Body of pancreas (tissue), 4 donors: ENCODE data around the gene CDR2. TPM values are rescaled to one million over a fixed set of nuclear protein-coding genes. Genes with fewer than 3 reads are reported as not detected.
"Not testable (repeated sequence)": the region's sequence is repeated elsewhere in the genome, so short reads cannot be mapped to it uniquely, and the experiment has no call there.

ENCODE experiments used
- ATAC-seq: fragments of 150-250 bp; one replicate; pipeline ENCODE4 v1.9.1; 2016
- DNase-seq, 4 donors: peaks; one replicate each; pipeline ENCODE4 v3.0.0-alpha.2; 2019
- H3K27ac ChIP-seq, 4 donors: fragments of 200-600 bp; sonication (generic); 1 replicate in 3 of 4; 2 replicates in 1 of 4; pipeline versions ENCODE4 v1.5.1 to v1.6.1; 2016 to 2019; ENCODE audit warnings: mild to moderate bottlenecking in 1 of 4, mixed read lengths in 1 of 4, moderate library complexity in 1 of 4
- H3K27me3 ChIP-seq, 2 donors: fragments of 200-600 bp; sonication (generic); one replicate each; pipeline ENCODE4 v1.6.0; 2016; ENCODE audit warnings: mild to moderate bottlenecking in 1 of 2
- H3K36me3 ChIP-seq, 2 donors: fragments of 200-600 bp; sonication (generic); replicated peaks in 1 of 2; 2 replicates each; pipeline ENCODE4 v1.5.1; 2016; ENCODE audit warnings: low read depth in 2 of 2; ENCODE audit not compliant: insufficient read depth in 1 of 2
- H3K4me1 ChIP-seq: fragments of 200-600 bp; sonication (generic); one replicate; pipeline ENCODE4 v1.6.0; 2016
- H3K4me3 ChIP-seq, 2 donors: fragments of 200-600 bp; sonication (generic); 1 replicate in 1 of 2; 2 replicates in 1 of 2; pipeline ENCODE4 v1.5.1; 2016 to 2019
- H3K9me3 ChIP-seq, 3 donors: fragments of 200-600 bp; sonication (generic); 1 replicate in 2 of 3; 2 replicates in 1 of 3; pipeline ENCODE4 v1.5.1; 2016
- CTCF ChIP-seq, 7 experiments: fragments of 450-650 bp in 4 of 7; fragments of 200-600 bp in 3 of 7; sonication (generic) in 3 of 7; IDR thresholded peaks; one replicate each; pipeline ENCODE4 v1.5.1; 2016 to 2019; ENCODE audit warnings: antibody characterized with exemption in 7 of 7
- POLR2A ChIP-seq, 3 donors: fragments of 450-650 bp; IDR thresholded peaks; one replicate each; pipeline ENCODE4 v1.6.1; 2016; ENCODE audit warnings: antibody characterized with exemption in 3 of 3, mild to moderate bottlenecking in 2 of 3
- WGBS, 2 donors: methylation state at CpG; one replicate each; pipeline ENCODE4 v1.1.5; 2017; 5-methylcytosine and 5-hydroxymethylcytosine counted together
- intact Hi-C: fragments of 100-400 bp; cut with DNase I; formaldehyde crosslinking; loops from one replicate; pipeline ENCODE4 v1.15.1; 2023
- total RNA-seq, 2 donors: library from RNA; depleted of rRNA; stranded (reverse); fragments of >200 nt; gene quantifications; one replicate each; pipeline ENCODE4 v1.1.0, GENCODE V29; 2016

CDR2 gene
- total RNA-seq, 2 donors from 2014 or later, result 15.8 to 16.8 TPM

- peaks cover 12% of the 10 kb centered on the region for H3K4me1 ChIP-seq
- no peaks in the 10 kb centered on the region for H3K9me3 ChIP-seq
- DNase-seq, result no peak
- intact Hi-C loops, result no loop called here
- TF ChIP-seq CTCF (IDR thresholded peaks at IDR 0.05), result no peak
- no peak for TF ChIP-seq POLR2A (IDR thresholded peaks at IDR 0.05)
- H3K4me3 ChIP-seq, result no peak overlapping the region
- no peak for ATAC-seq
- H3K27ac ChIP-seq, result no peak overlapping the region
- no peaks in the 10 kb centered on the region for H3K27me3 ChIP-seq
- 94 to 95% methylated on average over 11 of the region's 11 CpGs for WGBS, 2 donors
- peaks cover 0 to 3% of the 10 kb centered on the region in 2 donors for H3K36me3 ChIP-seq
Measured at GRCh38 chr16:22419908-22420307, 45.5 kb upstream of the CDR2 start.

GRCh38 chr16:22418826-22419225 lies 44.4 kb upstream of the CDR2 start:
- Histone ChIP-seq H3K36me3 (peaks cover 0 to 3% of the 10 kb centered on the region in 2 donors), H3K4me1 (peaks cover under 1% of the 10 kb centered on the region), H3K27ac (no peak overlapping the region), H3K9me3 (no peaks in the 10 kb centered on the region), H3K27me3 (no peaks in the 10 kb centered on the region), H3K4me3 (no peak overlapping the region)
- intact Hi-C loops, result no loop called here
- ATAC-seq, result no peak
- no peak for DNase-seq
- TF ChIP-seq CTCF (IDR thresholded peaks at IDR 0.05), result no peak
- TF ChIP-seq POLR2A (IDR thresholded peaks at IDR 0.05), result no peak
- WGBS, 2 donors, result 89 to 97% methylated on average over 3 of the region's 3 CpGs

DNA sequence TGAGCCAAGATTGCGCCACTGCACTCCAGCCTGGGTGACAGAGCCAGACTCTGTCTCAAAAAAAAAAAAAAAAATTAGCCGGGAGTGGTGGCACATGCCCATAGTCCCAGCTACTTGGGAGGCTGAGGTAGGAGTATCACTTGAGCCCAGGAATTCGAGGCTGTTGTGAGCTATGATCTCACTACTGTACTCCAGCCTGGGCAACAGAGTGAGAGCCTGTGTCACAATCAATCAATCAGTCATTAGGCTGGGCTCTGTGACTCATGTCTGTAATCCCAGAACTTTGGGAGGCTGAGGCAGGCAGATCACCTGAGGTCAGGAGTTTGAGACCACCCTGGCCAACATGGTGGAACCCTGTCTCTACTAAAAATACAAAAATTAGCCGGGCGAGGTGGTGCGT lies 43.4 kb upstream of the CDR2 start:
- ATAC-seq, H3K9me3 ChIP-seq, H3K27ac ChIP-seq, DNase-seq, H3K27me3 ChIP-seq, intact Hi-C loops, H3K36me3 ChIP-seq, H3K4me1 ChIP-seq, H3K4me3 ChIP-seq: not testable (repeated sequence)
- 82 to 87% methylated on average over 6 of the region's 6 CpGs for WGBS, 2 donors

GRCh38 chr16:22417019-22417418 lies 42.6 kb upstream of the CDR2 start:
- Histone ChIP-seq H3K4me1 (no peaks in the 10 kb centered on the region), H3K36me3 (peaks cover 0 to 3% of the 10 kb centered on the region in 2 donors), H3K4me3 (no peak overlapping the region), H3K27me3 (no peaks in the 10 kb centered on the region), H3K27ac (no peak overlapping the region), H3K9me3 (no peaks in the 10 kb centered on the region)
- WGBS, 2 donors, result 79 to 86% methylated on average over 4 of the region's 4 CpGs
- DNase-seq, result no peak
- no peak for ATAC-seq
- TF ChIP-seq CTCF (IDR thresholded peaks at IDR 0.05) (no peak), POLR2A (IDR thresholded peaks at IDR 0.05) (no peak)
- intact Hi-C loops, result no loop called here

GRCh38 chr16:22413819-22414218 lies 39.4 kb upstream of the CDR2 start:
- 92 to 94% methylated on average over 7 of the region's 7 CpGs for WGBS, 2 donors
- no peak for ATAC-seq
- Histone ChIP-seq H3K9me3 (no peaks in the 10 kb centered on the region), H3K4me1 (no peaks in the 10 kb centered on the region), H3K27ac (no peak overlapping the region), H3K27me3 (no peaks in the 10 kb centered on the region), H3K36me3 (no peaks in the 10 kb centered on the region), H3K4me3 (no peak overlapping the region)
- no peak for DNase-seq
- no peak for TF ChIP-seq POLR2A (IDR thresholded peaks at IDR 0.05)
- TF ChIP-seq CTCF (IDR thresholded peaks at IDR 0.05), result no peak
- intact Hi-C loops, result no loop called here
